ENCODE measurements around the gene C19orf73. TPM values are rescaled to one million over a fixed set of nuclear protein-coding genes. Genes with fewer than 3 reads are reported as not detected.

The C19orf73 gene
- total RNA-seq, 1 donor from 2014 or later, result 1.4 TPM

DNA sequence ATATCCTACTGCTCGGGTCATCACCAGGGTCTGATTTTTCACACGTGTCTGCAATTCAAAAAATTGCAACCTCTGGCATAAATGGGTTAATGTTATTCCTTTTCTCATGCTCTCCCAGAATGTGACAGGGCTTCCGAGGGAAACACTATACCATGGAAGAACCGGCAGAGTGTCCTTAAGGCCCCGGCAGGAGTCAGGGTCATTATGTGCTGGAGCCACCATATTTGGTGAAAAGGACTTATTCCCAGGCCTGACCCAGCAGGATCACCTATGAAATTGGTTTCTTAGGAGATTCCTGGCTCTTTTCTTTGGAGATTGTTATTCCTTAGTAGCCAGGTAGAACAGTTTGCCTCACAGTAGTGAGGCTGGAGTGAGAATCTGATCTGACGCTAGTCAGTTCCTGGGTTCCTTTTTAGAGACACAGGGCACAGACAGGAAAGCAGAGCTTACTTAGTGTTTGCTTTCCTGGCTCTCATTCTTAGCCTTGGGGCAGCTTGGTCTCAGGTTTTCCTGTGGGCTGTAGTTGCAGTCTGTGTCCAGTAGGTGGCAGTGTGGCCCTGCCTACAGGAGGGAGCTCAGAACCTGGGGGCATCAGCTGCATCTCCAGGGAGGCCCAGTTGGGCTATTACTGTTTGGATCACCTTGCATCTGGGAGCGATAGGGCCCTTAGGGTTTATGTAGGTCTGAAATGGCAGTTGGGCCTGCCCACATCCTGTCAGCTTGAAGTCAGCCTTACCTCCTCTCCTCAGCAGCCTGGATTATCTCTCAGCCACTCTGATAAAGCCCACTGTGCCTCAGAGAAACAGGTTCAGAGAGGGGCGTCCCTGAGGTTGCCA lies 21.3 kb downstream of the C19orf73 start:
- Histone ChIP-seq H3K36me3 (peaks cover 100% of the 10 kb centered on the region), H3K27ac (no peak overlapping the region)
- intact Hi-C loops (cut with DNase I), result loop anchor here (5.0 kb wide), 1 partner anchor 110 kb away; no protein-coding TSS in a partner anchor

DNA sequence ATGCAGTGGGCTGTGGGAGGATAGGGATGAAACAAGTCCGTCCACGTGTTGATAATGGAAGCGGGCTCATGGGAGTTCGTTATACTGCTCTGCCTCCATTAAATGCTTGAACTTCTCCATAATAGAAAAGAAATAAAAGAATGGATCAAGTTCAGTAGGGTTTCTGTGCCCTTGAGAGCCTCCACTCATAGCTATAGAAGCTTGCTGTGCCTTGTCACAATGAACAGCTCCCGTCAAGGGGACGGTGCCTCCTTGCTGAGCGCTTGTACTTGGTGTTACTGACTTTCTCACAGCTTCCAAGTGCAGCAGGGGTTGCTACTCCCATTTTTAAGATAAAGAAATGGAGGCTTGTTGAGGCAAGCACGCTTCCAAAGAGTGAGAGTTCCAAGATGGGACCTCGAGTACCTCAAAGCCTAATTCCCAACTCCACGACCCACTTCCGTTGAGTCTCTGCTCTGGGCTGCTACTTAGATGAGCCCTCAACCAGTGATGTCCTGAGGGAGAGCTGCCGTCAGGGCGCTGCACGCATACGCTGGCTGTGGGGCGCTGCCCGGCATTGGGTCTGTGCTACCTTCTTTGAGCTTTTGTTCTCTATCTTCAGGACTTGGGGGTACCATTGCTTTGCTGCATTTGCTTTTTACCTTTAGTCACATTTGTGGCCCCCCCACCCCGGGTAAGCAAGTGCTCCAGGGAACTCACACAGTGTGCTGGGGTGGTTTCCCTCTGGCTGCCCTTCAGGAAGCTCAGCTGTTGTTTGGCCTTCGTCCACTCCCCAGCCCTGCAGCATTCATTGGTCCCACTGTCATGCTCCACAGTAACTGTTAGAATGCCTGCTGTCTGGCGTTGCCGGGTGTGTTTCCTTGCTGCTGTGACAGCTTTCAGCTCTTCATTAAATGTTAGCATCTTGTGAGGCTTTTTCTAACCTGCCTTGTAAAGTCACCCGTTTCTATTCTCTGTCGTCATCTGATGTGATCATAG lies 24.1 kb downstream of the C19orf73 start:
- no peak overlapping the region for H3K27ac ChIP-seq
- TF ChIP-seq, protein P1, sequence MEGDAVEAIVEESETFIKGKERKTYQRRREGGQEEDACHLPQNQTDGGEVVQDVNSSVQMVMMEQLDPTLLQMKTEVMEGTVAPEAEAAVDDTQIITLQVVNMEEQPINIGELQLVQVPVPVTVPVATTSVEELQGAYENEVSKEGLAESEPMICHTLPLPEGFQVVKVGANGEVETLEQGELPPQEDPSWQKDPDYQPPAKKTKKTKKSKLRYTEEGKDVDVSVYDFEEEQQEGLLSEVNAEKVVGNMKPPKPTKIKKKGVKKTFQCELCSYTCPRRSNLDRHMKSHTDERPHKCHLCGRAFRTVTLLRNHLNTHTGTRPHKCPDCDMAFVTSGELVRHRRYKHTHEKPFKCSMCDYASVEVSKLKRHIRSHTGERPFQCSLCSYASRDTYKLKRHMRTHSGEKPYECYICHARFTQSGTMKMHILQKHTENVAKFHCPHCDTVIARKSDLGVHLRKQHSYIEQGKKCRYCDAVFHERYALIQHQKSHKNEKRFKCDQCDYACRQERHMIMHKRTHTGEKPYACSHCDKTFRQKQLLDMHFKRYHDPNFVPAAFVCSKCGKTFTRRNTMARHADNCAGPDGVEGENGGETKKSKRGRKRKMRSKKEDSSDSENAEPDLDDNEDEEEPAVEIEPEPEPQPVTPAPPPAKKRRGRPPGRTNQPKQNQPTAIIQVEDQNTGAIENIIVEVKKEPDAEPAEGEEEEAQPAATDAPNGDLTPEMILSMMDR (IDR thresholded peaks at IDR 0.05), result no peak
- H3K9me3 ChIP-seq, result no peaks in the 10 kb centered on the region
- H3K27me3 ChIP-seq (ENCODE audit: low read depth), result no peaks in the 10 kb centered on the region
- H3K4me3 ChIP-seq, result no peak overlapping the region
- ATAC-seq, result no peak
- peaks cover 8% of the 10 kb centered on the region for H3K4me1 ChIP-seq
- intact Hi-C loops (cut with DNase I), result loop anchor here (5.0 kb wide), 1 partner anchor 113 kb away; no protein-coding TSS in a partner anchor
- peaks cover 100% of the 10 kb centered on the region for H3K36me3 ChIP-seq
- DNase-seq, result no peak

More for the DNA sequence above, 21.3 kb downstream of the C19orf73 start:
- TF ChIP-seq, protein P1 (IDR thresholded peaks at IDR 0.05), result peak; percentile 99
- ATAC-seq (peak; percentile 85 to 91), DNase-seq (peak; percentile 68)
- Histone ChIP-seq H3K4me3 (no peak overlapping the region), H3K9me3 (no peaks in the 10 kb centered on the region), H3K4me1 (peaks cover 8% of the 10 kb centered on the region), H3K27me3 (ENCODE audit: low read depth) (no peaks in the 10 kb centered on the region)

DNA sequence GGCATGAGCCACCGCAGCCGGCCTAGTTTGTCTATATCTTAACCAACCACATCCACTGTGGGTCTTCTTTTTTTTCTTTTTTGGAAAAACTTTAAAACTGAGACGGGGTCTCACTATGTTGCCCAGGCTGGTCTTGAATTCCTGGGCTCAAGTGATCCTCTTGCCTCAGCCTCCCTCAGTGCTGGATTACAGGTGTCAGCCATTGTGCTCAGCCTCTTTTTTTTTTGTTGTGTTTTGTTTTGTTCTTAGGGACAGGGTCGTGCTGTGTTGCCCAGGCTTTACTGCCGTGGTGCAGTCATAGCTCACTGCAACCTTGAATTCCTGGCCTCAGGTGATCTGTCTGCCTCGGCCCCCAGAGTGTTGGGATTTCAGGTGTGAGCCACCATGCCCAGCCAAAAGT lies 26.3 kb downstream of the C19orf73 start:
- TF ChIP-seq, protein P1 (IDR thresholded peaks at IDR 0.05), result no peak
- H3K27ac ChIP-seq, result no peak overlapping the region
- DNase-seq, result no peak
- no peaks in the 10 kb centered on the region for H3K9me3 ChIP-seq
- H3K4me1 ChIP-seq, result peaks cover 6% of the 10 kb centered on the region
- H3K4me3 ChIP-seq, result no peak overlapping the region
- H3K27me3 ChIP-seq (ENCODE audit: low read depth), result no peaks in the 10 kb centered on the region
- H3K36me3 ChIP-seq, result peaks cover 95% of the 10 kb centered on the region
- intact Hi-C loops (cut with DNase I), result no loop called here
- no peak for ATAC-seq

DNA sequence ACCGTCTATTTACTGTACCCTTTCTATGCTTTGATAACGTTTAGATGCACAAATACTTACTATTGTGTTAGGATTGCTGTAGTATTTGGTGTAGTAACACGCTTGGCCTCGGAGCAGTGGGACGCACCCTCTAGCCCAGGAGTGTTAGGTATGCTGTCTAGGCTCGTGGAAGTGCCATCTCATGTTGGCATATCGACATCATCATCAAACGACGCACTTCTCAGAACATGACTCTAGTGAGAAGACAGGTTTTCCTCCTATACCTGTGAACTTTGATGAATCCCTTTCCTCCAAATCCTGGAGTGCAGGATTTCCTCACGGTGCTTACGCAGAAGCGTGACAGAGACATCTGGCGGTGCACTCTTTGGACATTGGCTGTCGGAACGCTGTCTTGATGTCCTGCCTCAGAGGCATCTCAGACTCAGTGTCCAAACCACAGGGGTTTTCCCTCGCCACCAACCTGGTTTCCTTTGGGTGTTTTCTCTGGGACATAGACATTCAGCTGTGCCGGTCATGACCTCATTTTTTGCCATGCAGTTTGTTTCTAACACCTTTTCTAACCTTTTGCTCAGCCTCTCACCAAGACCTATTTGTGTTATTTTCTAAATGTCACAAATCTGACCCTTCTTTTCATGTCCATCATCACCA lies 27.4 kb downstream of the C19orf73 start:
- no peak overlapping the region for H3K4me3 ChIP-seq
- peaks cover 11% of the 10 kb centered on the region for H3K4me1 ChIP-seq
- H3K36me3 ChIP-seq, result peaks cover 94% of the 10 kb centered on the region
- TF ChIP-seq, protein P1 (IDR thresholded peaks at IDR 0.05), result no peak
- no peak for ATAC-seq
- H3K9me3 ChIP-seq, result no peaks in the 10 kb centered on the region
- H3K27me3 ChIP-seq (ENCODE audit: low read depth), result no peaks in the 10 kb centered on the region
- no peak for DNase-seq
- intact Hi-C loops (cut with DNase I), result no loop called here
- H3K27ac ChIP-seq, result no peak overlapping the region

GRCh38 chr19:49086296-49086695 lies 32.6 kb downstream of the C19orf73 start:
- peak overlapping the region; percentile 100 for H3K4me3 ChIP-seq
- no peak for ATAC-seq

More at GRCh38 chr19:49086296-49086695, 32.6 kb downstream of the C19orf73 start:
- Histone ChIP-seq H3K9me3 (no peaks in the 10 kb centered on the region), H3K27ac (peak overlapping the region; percentile 88), H3K36me3 (peaks cover 43% of the 10 kb centered on the region), H3K27me3 (ENCODE audit: low read depth) (no peaks in the 10 kb centered on the region), H3K4me1 (peaks cover 23% of the 10 kb centered on the region)
- intact Hi-C loops (cut with DNase I), result no loop called here
- TF ChIP-seq, protein P1 (IDR thresholded peaks at IDR 0.05), result no peak
- DNase-seq, result no peak
